GM21529 (cell line): ENCODE measurements around the gene OVCH1.

ENCODE experiments used
- ATAC-seq: cut with Tn5 transposase; IDR thresholded peaks from one replicate; pipeline ENCODE4 v1.9.1; 2021; ENCODE audit not compliant: unreplicated experiment

OVCH1 gene, protein sequence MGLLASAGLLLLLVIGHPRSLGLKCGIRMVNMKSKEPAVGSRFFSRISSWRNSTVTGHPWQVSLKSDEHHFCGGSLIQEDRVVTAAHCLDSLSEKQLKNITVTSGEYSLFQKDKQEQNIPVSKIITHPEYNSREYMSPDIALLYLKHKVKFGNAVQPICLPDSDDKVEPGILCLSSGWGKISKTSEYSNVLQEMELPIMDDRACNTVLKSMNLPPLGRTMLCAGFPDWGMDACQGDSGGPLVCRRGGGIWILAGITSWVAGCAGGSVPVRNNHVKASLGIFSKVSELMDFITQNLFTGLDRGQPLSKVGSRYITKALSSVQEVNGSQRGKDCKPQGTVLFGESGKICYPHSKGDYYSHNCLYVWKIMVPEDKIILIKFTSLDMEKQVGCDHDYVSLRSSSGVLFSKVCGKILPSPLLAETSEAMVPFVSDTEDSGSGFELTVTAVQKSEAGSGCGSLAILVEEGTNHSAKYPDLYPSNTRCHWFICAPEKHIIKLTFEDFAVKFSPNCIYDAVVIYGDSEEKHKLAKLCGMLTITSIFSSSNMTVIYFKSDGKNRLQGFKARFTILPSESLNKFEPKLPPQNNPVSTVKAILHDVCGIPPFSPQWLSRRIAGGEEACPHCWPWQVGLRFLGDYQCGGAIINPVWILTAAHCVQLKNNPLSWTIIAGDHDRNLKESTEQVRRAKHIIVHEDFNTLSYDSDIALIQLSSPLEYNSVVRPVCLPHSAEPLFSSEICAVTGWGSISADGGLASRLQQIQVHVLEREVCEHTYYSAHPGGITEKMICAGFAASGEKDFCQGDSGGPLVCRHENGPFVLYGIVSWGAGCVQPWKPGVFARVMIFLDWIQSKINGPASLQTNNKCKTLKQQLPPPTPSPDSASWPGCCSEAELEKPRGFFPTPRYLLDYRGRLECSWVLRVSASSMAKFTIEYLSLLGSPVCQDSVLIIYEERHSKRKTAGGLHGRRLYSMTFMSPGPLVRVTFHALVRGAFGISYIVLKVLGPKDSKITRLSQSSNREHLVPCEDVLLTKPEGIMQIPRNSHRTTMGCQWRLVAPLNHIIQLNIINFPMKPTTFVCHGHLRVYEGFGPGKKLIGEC

DNA sequence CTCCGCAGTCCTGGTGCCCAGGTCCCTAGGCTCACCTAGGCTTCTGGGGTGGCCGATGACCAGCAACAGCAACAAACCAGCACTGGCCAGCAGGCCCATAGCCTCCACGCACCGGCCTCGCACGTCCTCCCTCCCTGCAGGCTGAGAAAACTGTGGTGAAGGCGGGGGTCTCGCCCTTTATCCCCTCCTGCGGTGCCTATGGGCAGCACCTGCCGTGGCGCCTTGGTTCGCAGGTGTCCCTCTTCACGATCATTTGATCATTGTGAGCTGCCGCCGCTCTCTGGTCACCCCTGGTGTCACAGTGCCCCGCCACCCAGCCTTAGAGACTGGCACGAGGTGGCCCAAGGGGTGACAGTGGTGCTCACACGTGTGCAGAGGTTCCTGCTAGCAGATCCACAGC lies at the start of gene OVCH1:
TSS of gene OVCH1 (minus strand) at position 99 of the 400 bp plus-strand sequence. CDS start at position 99, 0 bp downstream.
- ATAC-seq = no peak

GRCh38 chr12:29547151-29547632 lies 49.7 kb upstream of the OVCH1 start:
- no peak for ATAC-seq

- ATAC-seq = no peak
Measured at GRCh38 chr12:29546000-29546399, 48.5 kb upstream of the OVCH1 start.

GRCh38 chr12:29545102-29545467 lies 47.6 kb upstream of the OVCH1 start:
- peak; percentile 82 for ATAC-seq

DNA sequence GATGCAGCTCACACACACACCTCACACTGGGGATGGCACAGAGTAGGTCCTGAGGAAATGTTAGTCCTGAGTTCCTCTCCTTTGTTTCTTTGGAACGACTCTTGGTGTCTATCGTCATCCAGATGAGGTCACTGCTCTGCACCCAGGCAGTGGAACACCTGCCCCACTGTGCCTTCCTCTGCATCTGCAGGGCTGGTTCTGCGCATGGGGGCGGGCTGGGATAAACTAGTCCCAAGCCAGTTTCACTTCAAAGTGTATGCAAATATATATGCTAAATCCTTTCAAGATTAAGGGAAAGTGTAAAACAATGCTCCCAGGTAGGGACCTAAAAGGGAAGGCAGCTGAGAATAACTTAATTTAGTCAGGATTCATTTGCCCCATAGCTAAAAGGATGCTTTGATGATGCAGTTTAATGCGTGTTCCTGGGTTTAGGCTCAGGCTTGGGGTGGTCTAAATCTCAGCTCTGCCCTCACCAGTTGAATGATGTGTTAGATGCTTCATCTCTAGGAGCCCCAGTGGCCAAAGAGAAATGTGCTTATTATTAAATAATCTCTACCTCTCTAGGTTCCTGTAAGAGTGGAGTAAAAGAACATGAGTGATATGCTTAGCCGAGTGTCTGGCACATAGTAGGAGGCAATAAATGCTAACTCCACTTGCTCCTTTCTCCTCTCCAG lies 47.1 kb upstream of the OVCH1 start:
- ATAC-seq = peak; percentile 22

DNA sequence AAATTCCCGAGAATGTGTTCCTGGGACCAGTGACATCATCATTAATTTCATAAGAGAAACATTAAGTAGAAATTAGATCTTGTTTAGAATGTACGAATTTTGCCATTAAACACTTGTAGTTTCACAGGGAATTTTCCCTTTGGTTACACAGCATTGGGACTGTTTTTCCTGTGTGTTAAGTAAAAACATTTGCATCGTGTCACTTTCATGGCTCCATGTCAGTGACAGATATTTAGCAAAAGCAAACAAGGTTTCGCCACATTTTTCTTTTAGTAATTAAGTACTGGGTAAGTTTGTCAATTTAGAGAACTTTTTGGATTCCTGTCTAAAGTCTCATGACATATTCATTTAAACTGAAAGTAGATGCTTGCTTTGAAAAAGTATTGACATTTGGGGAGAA lies 45.5 kb upstream of the OVCH1 start:
- ATAC-seq = no peak

DNA sequence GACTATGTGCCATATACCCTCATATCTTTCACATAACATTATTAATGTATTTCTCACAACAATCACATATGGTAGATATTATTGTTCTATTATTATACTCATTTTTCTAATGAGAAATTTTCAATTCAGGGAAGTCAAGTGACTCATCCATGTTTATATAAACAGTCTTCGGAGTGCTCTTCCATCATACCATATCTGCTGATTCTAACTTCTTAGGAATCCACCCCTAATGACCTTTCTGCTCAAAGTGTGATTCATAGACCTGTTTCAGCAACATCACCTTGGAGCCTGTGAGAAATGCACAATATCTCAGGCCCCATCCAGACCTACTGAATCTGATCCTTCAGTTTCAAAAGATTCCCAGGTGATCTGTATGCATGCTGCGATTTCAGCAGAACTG lies 39.8 kb upstream of the OVCH1 start:
- no peak for ATAC-seq

DNA sequence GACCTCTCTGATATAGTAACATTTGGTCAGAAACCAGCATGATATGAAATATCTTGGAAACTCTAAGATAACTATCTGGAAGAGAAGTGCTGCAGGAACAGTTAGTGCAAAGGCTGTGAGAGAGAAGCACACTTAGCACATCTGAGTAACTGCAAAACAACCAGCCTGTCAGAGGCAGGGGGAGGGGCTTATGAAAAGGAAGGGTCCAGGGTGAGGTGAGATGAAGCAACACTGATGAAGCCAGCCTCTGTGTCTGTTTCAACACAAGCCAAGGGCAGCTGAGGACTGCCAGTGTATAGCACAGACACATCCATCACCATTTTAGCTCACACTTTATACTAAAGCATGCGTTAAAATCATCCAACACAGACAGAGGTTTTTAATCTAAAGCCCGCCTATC lies 37.4 kb upstream of the OVCH1 start:
- ATAC-seq = no peak

DNA sequence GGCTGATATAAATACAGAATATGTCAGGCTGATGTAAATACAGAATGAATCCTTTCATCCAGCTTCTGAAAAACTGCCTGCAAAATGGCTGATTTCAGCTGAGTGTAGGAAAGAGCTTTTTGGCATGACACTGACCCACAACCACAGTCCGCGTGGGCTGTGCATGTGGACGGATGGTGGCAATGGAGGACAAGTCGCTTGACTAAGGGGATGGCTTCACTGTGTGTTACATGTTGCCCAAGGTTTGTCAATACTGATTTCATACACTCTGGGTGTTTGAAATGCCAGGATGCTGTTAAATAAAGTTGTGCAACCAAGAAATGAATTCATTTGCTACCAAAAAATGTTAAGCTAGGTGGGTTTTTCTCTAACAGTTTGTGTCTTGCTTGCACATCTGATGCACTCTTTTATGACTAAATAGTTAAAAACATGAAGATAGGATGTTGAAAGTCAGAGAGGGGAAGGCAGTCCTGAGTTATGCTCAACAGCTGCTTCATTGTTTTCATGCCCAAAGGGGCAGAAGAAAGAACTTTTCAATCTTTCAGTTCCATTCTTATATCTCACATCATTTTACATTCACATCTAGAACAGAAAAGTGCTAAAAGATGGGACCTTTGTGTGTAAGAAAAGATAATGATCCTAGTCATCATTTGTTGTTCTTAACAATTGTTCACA lies 36.5 kb upstream of the OVCH1 start:
- ATAC-seq = no peak

- ATAC-seq = no peak
Measured at GRCh38 chr12:29531471-29531870, 34.0 kb upstream of the OVCH1 start.

DNA sequence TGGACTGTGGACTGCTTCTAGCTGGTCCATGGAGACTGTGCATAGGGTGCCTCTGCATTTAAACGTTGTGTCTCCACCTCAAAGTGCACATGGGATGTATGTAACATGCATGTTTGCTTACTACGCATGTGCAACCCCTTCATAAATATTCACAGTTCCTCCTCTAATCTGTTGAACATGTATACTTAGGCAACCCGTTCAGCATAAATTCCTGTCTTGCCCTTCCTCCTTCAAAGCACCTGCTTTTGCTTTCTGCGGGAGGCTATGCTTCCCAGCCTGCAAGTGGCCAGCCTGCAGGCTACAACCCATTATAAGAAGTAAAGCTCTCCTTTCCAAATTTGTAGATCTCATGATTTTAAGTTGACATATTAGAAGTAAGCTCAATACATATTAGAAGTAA lies 33.0 kb upstream of the OVCH1 start:
- ATAC-seq = no peak

- no peak for ATAC-seq
Measured at GRCh38 chr12:29528161-29528560, 30.7 kb upstream of the OVCH1 start.

- ATAC-seq = no peak
Measured at GRCh38 chr12:29521951-29522350, 24.5 kb upstream of the OVCH1 start.

DNA sequence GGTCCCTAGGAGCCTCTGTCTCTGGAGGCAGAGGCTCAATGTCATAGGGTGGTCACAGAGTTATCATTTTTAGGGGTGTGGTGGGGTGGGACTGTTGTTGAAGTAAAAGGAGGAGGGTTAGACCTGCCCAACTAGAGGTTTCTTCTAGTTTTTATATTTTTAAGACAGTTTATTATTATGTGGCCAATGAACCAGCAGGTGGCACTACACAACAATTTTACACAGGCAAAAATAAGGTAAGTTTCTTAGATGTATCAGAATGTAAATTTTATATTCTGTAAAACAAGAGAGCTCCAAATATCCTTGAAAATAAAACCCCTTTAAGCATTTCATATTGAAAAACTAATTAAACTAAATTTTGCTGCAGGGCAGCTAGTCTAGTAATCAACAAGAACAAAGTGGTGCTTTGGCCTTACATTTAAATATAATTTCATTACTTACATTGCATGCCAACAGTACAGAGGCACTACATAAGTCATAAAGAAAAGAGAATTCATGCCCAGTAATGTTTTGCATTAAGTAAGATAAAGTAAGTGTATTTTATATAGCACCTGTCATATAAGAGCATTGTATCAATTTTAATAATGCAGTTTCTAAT lies 22.2 kb upstream of the OVCH1 start:
- ATAC-seq = peak; percentile 47

GRCh38 chr12:29518407-29518806 lies 20.9 kb upstream of the OVCH1 start:
- no peak for ATAC-seq

- ATAC-seq = no peak
Measured at GRCh38 chr12:29517264-29517663, 19.8 kb upstream of the OVCH1 start.

- ATAC-seq = no peak
Measured at GRCh38 chr12:29516431-29516875, 19.0 kb upstream of the OVCH1 start.

- no peak for ATAC-seq
Measured at GRCh38 chr12:29510591-29511185, 13.2 kb upstream of the OVCH1 start.

DNA sequence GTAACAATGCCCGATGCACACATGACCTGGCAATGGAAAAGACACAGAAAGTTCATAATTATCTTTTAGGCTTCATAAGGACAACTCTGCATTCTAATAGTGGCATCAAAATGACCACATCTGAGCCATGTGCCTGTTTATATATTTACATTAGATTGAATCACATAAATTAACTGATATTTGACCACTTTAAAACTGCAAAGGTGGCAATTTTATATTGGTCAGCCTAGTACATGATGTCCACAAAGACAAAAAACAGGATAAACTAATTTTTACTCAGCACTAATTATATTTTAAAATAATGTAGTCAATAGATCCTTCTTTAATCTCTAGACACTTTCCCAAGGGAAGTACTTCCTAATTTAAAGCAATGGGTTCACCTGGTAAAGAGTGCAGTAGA lies 12.0 kb upstream of the OVCH1 start:
- ATAC-seq = no peak

GRCh38 chr12:29508949-29509348 lies 11.5 kb upstream of the OVCH1 start:
- no peak for ATAC-seq
